ACHN (cell line): Measurements from ENCODE around the gene HAVCR2.
A peak's percentile ranks its signal among the peaks of the same experiment; 100 is the strongest.
"Not testable (repeated sequence)": the region's sequence is repeated elsewhere in the genome, so short reads cannot be mapped to it uniquely, and the experiment has no call there.

Source experiments
- DNase-seq: peaks from one replicate; pipeline ENCODE4 v3.0.0-alpha.2; 2015
- in situ Hi-C: cut with HindIII; loops from 2 replicates; pipeline ENCODE4 v1.10.0; 2017; ENCODE audit warnings: low sequenced_read_pairs, low pct_ligation_motif_present, low pct_unique_long_range_greater_than_20kb

The HAVCR2 gene

GRCh38 chr5:157056848-157057247 is 52.0 kb downstream of the HAVCR2 start:
- in situ Hi-C loops, result not testable (repeated sequence)

GRCh38 chr5:157051604-157052245 is 57.1 kb downstream of the HAVCR2 start:
- in situ Hi-C loops, result no loop called here
- no peak for DNase-seq

More at GRCh38 chr5:157056848-157057247, 52.0 kb downstream of the HAVCR2 start:
- peak; percentile 49 for DNase-seq

GRCh38 chr5:157050050-157050449 is 58.8 kb downstream of the HAVCR2 start:
- no peak for DNase-seq
- in situ Hi-C loops, result no loop called here

GRCh38 chr5:157049605-157050004 is 59.2 kb downstream of the HAVCR2 start:
- in situ Hi-C loops, result no loop called here
- peak; percentile 93 for DNase-seq

DNA sequence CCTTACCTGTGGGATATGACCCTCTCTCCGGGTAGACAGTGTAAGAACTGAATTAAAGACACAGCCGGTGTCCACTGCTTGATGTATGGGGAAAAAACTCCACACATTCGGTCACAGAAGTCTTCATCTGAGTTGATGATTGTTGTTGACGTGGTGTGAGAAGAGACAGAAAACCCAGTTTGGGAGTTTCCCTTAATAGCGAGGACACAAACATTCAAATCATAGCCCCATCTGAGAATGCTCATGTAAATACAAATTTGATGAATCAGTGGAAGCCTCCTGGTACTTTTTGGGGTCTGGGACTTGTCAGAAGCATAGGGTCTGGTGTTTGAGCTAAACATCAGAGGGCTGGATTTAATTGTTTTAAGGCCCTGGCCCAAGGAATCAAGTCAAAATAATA is 60.9 kb downstream of the HAVCR2 start:
- no peak for DNase-seq
- in situ Hi-C loops, result no loop called here

DNA sequence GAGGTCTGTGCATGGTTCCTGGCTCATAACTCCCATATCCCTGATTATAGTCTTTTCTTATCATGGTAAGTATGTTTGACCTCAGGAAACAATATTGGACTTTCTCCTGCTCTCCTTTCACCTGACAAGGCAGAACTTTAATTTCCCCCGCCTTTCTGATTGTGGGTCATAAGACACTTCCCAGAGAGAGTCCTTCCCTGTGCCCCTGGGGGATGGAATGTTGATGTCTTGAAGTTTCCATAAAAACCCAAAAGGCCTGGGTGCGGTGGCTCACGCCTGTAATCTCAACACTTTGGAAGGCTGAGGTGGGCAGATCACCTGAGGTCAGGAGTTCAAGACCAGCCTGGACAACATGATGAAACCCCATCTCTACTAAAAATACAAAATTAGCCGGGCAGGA is 61.8 kb downstream of the HAVCR2 start:
- DNase-seq, in situ Hi-C loops: not testable (repeated sequence)

DNA sequence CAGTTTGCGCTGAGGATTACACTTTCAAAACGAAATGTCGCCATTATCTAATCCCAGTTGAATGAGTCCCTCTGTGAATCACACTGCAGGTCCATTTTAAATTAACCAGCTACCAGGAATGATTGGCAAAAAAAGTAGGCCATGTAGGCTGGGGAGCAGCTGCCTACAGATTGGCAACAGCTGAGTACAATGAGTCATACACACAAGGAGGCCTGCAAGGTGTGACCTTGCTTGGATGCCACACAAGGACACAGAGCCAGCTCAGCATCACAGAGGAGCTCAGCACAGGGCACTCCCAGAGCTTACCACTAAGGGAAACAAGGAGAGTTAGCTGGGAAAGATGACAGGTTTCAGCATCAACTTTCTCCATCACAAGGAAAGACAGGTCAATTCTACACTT is 62.8 kb downstream of the HAVCR2 start:
- in situ Hi-C loops, result no loop called here
- DNase-seq, result peak; percentile 98

DNA sequence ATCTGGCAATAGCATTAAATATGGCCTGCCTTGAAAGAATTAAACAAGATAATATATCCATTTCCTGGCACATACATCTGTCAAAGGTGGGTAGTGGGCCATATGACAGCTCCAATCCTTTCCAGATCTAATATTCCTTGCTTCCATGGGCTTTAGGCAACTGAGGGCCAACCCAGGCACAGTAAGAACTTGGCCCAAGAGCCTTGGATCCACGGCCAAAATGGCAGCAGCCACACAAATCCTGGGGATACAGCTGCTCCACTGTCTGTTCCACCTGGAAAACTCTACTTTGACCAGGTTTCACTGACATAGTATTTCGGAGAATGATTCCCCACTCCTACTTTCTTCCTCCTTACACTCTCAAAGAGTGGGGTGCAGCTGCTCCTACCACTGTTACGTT is 63.2 kb downstream of the HAVCR2 start:
- in situ Hi-C loops, result no loop called here
- no peak for DNase-seq

- peak; percentile 72 for DNase-seq
- in situ Hi-C loops, result no loop called here
These were observed 70.2 kb downstream of the HAVCR2 start for GRCh38 chr5:157038568-157039187.
